ENCODE data around the gene AKT1S1. TPM values are rescaled to one million over a fixed set of nuclear protein-coding genes. Genes with fewer than 3 reads are reported as not detected.

AKT1S1 gene
- total RNA-seq, 1 donor from 2014 or later = 38.6 TPM

DNA sequence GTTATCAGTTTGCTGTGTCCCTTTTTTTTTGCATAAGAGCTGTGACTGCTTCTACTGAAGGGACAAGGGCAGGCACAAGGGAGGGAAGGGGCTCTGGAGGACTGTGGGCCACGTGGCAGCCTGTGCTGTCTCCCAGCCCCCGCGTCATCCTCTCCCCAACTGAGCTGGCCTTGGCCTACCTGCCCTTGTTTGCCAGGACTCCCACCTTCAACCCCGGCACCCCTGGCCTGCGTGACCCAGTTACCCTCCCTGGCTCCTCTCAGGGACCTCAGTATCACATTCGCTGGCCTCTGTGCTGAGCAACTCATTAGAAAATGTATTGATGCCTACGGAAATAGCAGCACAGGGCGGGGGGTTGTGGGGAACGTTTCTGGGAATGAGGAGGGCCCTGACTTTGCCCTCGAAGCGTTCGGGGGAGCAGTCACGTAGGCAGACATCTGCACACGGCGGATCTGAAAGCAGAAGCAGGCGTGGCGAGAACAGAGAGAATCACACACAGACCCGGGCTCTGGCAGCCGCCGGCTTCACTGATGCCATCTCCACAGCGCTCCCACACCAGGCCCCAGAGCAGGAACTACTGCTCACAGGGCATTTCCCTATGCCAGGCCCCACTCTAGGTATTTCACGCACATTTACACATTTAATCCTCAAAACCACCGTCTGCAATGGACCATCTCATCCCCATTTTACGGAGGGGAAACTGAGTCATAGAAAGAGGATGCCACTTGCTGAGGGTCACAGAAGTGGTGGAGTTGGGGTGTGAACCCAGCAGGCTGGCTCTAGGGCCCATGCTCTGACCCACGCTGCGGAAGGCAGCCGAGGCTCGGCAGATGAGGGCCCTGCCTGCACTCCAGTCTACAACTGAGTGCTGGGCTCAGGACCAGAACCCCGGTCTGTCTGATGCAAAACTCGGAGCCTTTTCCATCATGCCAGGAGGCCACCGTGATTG, 46.2 kb upstream of the AKT1S1 start:
- peak overlapping the region; percentile 19 for H3K27ac Mint-ChIP-seq (ENCODE audit: unreplicated experiment)
- peaks cover 21% of the 10 kb centered on the region for H3K36me3 Mint-ChIP-seq (ENCODE audit: low read depth)
- no peaks in the 10 kb centered on the region for H3K9me3 Mint-ChIP-seq
- H3K4me1 Mint-ChIP-seq = peaks cover 32% of the 10 kb centered on the region
- TF ChIP-seq, protein P1, sequence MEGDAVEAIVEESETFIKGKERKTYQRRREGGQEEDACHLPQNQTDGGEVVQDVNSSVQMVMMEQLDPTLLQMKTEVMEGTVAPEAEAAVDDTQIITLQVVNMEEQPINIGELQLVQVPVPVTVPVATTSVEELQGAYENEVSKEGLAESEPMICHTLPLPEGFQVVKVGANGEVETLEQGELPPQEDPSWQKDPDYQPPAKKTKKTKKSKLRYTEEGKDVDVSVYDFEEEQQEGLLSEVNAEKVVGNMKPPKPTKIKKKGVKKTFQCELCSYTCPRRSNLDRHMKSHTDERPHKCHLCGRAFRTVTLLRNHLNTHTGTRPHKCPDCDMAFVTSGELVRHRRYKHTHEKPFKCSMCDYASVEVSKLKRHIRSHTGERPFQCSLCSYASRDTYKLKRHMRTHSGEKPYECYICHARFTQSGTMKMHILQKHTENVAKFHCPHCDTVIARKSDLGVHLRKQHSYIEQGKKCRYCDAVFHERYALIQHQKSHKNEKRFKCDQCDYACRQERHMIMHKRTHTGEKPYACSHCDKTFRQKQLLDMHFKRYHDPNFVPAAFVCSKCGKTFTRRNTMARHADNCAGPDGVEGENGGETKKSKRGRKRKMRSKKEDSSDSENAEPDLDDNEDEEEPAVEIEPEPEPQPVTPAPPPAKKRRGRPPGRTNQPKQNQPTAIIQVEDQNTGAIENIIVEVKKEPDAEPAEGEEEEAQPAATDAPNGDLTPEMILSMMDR (conservative IDR thresholded peaks at IDR 0.05) = no peak
- peaks cover 3% of the 10 kb centered on the region for H3K27me3 Mint-ChIP-seq (ENCODE audit: low read depth)
- no peak for DNase-seq (ENCODE audit: low read depth, low spot score)
- H3K4me3 Mint-ChIP-seq = peak overlapping the region; percentile 47

DNA sequence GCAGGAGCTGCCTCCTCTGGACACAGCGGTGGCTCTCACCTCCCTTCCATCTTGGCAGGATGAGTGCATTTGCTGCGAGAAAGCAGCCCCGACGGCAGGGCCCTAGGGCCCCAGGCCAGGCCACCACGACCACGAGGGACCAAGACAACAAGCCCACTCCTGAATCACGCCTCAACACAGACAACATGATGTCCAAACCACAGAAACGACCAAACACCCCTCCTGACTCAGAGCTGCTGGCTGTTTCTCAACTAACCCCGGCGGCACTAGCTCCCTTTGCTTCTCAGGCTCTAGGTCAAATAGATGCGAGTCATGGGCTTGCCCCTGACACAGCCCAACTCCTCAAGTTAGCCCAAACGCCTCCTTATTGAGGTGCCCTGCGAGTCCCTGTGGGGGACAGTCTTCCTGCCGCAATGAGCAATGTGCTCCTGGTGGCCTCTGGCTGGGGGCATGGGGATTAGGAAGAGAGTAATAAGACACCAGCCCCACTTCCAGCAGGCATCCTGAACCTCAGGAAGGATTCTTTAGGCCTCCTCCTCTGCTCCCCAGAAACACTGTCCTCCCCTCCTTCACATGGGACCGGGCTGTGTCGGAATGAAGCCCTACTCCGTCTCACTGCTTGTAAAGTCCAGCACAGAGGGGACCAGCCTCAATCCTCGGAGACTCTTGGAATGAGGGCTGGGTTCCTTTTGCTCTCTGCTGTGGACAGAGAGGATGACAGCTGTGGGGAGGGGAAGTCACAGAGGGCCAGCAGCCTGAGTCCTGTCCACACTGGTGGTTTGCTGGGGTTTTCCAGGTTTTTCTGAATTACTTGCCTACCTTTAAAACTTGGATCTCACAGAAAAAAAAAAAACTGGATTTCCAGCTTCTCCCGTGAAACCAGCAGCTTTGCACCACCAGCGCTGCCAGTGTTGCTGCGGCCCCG, 45.0 kb upstream of the AKT1S1 start:
- H3K36me3 Mint-ChIP-seq (ENCODE audit: low read depth) = peaks cover 15% of the 10 kb centered on the region
- H3K9me3 Mint-ChIP-seq = no peaks in the 10 kb centered on the region
- H3K4me1 Mint-ChIP-seq = peaks cover 26% of the 10 kb centered on the region
- peak overlapping the region; percentile 27 for H3K27ac Mint-ChIP-seq (ENCODE audit: unreplicated experiment)
- TF ChIP-seq, protein P1 (conservative IDR thresholded peaks at IDR 0.05) = no peak
- H3K4me3 Mint-ChIP-seq = peak overlapping the region; percentile 72
- H3K27me3 Mint-ChIP-seq (ENCODE audit: low read depth) = no peaks in the 10 kb centered on the region
- no peak for DNase-seq (ENCODE audit: low read depth, low spot score)

DNA sequence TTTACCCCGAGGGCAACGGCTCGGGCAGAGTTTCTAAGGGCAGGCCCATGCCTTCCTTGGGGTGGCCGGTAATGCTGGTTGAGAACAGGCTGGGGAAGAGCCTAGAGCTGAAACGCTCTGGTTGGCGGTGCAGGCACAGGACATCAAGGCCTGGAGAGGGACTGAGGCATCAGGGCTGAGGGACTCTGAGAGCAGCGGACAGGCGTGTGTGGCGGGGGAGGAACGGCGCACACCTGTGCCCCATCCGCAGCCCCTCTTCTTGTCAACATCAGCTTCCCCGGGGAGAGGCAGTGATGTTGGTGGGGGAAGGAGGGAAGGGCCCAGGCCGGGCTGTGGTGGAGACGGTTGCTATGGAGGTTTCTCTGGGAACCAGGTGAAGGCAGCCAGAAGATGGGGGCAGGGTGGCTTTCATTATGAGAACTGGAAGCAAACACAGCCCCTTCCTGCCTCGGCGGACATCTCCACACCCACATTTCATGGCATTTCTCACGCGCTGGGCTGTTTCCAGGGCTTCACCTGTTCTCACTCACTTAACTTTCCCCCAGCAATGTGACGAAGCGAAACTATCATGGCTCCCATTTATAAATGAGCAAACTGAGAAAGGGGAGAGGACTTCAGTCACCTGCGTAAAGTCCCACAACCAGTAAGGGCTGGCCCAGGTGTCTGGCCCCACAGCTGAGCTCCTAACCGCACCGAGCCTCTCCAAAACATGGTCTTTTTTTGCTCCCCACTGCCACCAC, 43.6 kb upstream of the AKT1S1 start:
- Mint-ChIP-seq H3K4me1 (peaks cover 25% of the 10 kb centered on the region), H3K4me3 (peak overlapping the region; percentile 44), H3K36me3 (ENCODE audit: low read depth) (peaks cover 19% of the 10 kb centered on the region), H3K27ac (ENCODE audit: unreplicated experiment) (peak overlapping the region; percentile 28), H3K27me3 (ENCODE audit: low read depth) (no peaks in the 10 kb centered on the region), H3K9me3 (no peaks in the 10 kb centered on the region)
- no peak for DNase-seq (ENCODE audit: low read depth, low spot score)
- TF ChIP-seq, protein P1 (conservative IDR thresholded peaks at IDR 0.05) = no peak

DNA sequence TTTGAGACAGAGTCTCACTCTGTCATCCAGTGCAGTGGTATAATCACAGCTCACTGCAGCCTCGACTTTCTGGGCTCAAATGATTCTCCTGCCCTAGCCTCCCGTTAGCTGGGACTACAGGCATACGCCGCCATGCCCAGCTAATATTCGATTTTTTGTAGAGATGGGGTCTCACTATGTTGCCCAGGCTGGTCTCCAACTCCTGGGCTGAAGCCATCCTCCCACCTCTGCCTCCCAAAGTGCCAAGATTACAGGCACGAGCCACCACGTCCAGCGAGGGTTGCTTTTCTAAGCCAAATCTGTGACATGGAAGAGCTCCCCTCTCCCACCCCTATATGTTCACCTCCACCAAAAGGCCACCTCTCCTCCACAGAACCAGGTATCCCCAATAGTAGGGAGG, 40.9 kb upstream of the AKT1S1 start:
- no peak for DNase-seq (ENCODE audit: low read depth, low spot score)
- Mint-ChIP-seq H3K9me3 (no peaks in the 10 kb centered on the region), H3K4me1 (peaks cover 25% of the 10 kb centered on the region), H3K27me3 (ENCODE audit: low read depth) (no peaks in the 10 kb centered on the region), H3K36me3 (ENCODE audit: low read depth) (peaks cover 31% of the 10 kb centered on the region), H3K4me3 (no peak overlapping the region), H3K27ac (ENCODE audit: unreplicated experiment) (no peak overlapping the region)
- TF ChIP-seq, protein P1 (conservative IDR thresholded peaks at IDR 0.05) = no peak
